NOMO-1 treated with dmso at 0.1 percent for 144 hours (cell line): ENCODE data around the gene OR4D5.

ENCODE experiments used
- DNase-seq: peaks from one replicate; lab custom pipeline; 2025; ENCODE audit not compliant: unreplicated experiment; lab: John Stamatoyannopoulos, UW

OR4D5 gene

GRCh38 chr11:123939317-123939716 lies at the start of gene OR4D5:
OR4D5 (plus strand) TSS chr11:123939617; CDS start chr11:123939617, 0 bp downstream.
- DNase-seq, result no peak

GRCh38 chr11:123892031-123892430 lies 47.4 kb upstream of the OR4D5 start:
- no peak for DNase-seq

GRCh38 chr11:123899792-123900191 lies 39.6 kb upstream of the OR4D5 start:
- DNase-seq, result no peak

- no peak for DNase-seq
Measured at GRCh38 chr11:123901867-123902266, 37.5 kb upstream of the OR4D5 start, which contains the start of gene OR8D4. OR8D4 (plus strand) TSS chr11:123902167; CDS start chr11:123906432, 4,265 bp downstream.

- DNase-seq, result no peak
Measured at GRCh38 chr11:123903932-123904331, 35.5 kb upstream of the OR4D5 start.

GRCh38 chr11:123904932-123905331 lies 34.5 kb upstream of the OR4D5 start:
- DNase-seq, result no peak

- no peak for DNase-seq
Measured at GRCh38 chr11:123905826-123906225, 33.6 kb upstream of the OR4D5 start.

- DNase-seq, result no peak
Measured at GRCh38 chr11:123920943-123921342, 18.5 kb upstream of the OR4D5 start.

GRCh38 chr11:123924027-123924426 lies 15.4 kb upstream of the OR4D5 start:
- DNase-seq, result no peak

- DNase-seq, result no peak
Measured at GRCh38 chr11:123942413-123942812, 3.0 kb downstream of the OR4D5 start.

GRCh38 chr11:123943738-123944137 lies 4.3 kb downstream of the OR4D5 start, which contains the start of gene OR6T1:
OR6T1 (minus strand) TSS chr11:123943838; CDS start chr11:123943838, 0 bp downstream.
- DNase-seq, result no peak

GRCh38 chr11:123945132-123945531 lies 5.7 kb downstream of the OR4D5 start:
- no peak for DNase-seq

- no peak for DNase-seq
Measured at GRCh38 chr11:123956752-123957151, 17.3 kb downstream of the OR4D5 start.

GRCh38 chr11:123973816-123974215 lies 34.4 kb downstream of the OR4D5 start:
- no peak for DNase-seq

- DNase-seq, result no peak
Measured at GRCh38 chr11:123976770-123977560, 37.5 kb downstream of the OR4D5 start.

GRCh38 chr11:123977731-123978347 lies 38.4 kb downstream of the OR4D5 start, which contains the start of gene OR10S1:
OR10S1 (minus strand) TSS chr11:123977781; CDS start chr11:123977664, 117 bp downstream.
- no peak for DNase-seq

GRCh38 chr11:123979311-123979710 lies 39.9 kb downstream of the OR4D5 start:
- no peak for DNase-seq
